HG03175 (cell line): ENCODE measurements around the gene CLEC18A.
"Not testable (repeated sequence)": the region's sequence is repeated elsewhere in the genome, so short reads cannot be mapped to it uniquely, and the experiment has no call there.

Source experiments
- ATAC-seq: cut with Tn5 transposase; IDR thresholded peaks from one replicate; pipeline ENCODE4 v1.9.1; 2021; ENCODE audit warnings: mild to moderate bottlenecking, moderate library complexity; ENCODE audit not compliant: unreplicated experiment

CLEC18A gene

GRCh38 chr16:69951017-69951671, at the start of gene CLEC18A:
CLEC18A (plus strand) TSS chr16:69951334; CDS start chr16:69951367, 33 bp downstream.
- not testable (repeated sequence) for ATAC-seq

DNA sequence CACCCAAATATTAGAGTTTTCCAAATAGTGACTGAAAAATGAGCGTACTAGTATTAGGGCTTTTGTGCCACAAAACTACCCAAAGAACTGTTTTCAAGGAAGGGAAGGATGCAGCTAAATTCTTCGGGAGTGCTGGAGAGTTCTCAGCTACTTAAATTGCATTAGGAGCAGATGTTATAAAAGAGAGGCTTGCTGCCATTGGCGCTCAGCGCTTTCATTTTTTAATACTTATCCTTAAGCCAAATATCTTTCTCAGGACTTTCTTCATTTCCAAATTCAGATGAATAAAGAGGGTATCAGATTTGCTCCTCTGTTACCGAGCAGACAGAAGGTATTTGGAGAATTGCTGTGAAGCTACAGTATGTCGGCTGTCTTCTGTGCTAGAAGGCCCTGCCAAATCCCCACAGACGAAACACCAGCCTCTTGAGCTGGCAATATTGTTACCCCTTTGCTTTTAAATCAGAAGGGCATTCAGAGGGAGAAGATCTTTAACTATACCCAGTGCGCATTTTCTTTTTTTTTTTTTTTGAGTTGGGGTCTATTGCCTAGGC, 47.2 kb upstream of the CLEC18A start:
- ATAC-seq = no peak

GRCh38 chr16:69904495-69905170, 46.5 kb upstream of the CLEC18A start:
- ATAC-seq = no peak

DNA sequence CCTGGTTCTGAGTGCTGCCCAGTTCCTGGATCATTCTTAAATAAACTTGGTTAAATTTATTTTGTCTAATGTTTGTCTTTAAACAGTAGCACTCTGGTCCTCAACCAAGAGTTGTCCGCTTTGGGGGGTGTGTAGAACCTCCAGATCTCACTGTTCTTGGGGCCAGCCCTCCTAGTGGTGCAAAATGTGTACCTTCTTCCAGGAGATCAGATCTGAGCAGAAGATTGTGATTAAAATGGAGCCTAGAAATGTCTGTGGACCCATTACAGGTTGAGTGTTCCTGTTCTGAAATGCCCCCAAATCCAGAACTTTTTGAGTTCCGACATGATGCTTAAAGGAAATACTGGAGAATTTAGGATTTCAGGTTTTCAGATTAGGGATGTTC, 46.0 kb upstream of the CLEC18A start:
- no peak for ATAC-seq

- ATAC-seq = no peak
Measured at GRCh38 chr16:69906838-69907401, 44.2 kb upstream of the CLEC18A start.

- no peak for ATAC-seq
Measured at GRCh38 chr16:69909043-69909442, 42.1 kb upstream of the CLEC18A start.

- no peak for ATAC-seq
Measured at GRCh38 chr16:69909760-69910159, 41.4 kb upstream of the CLEC18A start.

DNA sequence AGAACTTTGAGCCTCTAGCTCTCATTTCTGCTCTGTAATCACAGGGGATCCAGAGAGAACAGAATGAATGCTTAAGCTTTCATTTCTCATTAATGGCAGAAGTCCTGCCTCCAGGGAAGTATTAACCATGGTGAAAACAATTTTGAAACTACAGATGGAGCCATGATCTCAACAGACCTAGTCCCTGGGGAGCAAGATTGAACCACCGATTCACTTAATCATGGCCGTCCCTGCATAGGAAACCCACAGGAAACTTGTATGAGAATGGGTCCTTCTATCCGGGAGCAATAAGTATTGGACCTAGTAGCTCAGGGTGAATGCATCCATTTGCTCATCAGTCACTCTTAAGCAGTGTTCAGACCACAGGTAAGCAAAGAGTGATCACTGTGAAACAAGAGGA, 40.2 kb upstream of the CLEC18A start:
- no peak for ATAC-seq

GRCh38 chr16:69916462-69916861, 34.7 kb upstream of the CLEC18A start:
- no peak for ATAC-seq

DNA sequence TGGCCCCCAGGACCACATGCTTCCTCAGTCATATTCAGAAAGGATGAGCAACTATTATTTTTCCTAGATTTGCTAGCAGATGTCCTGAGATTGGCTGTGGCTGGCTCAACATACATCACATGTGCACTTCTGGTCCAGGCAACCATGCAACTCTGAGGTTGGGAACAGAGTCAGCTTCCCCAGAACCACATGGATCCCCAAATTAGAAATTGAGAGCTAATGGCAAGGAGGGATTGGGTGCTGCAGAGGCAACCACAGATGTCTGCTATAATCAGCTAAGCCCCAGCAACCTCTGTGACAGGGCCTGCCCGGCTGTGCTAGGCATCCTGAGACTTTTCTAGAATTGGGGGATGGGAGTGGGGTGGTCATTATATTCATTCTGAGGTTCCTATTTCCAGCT, 33.8 kb upstream of the CLEC18A start:
- no peak for ATAC-seq

- no peak for ATAC-seq
Measured at GRCh38 chr16:69917739-69918138, 33.4 kb upstream of the CLEC18A start.

- no peak for ATAC-seq
Measured at GRCh38 chr16:69918241-69918640, 32.9 kb upstream of the CLEC18A start.

GRCh38 chr16:69921127-69921526, 30.0 kb upstream of the CLEC18A start:
- no peak for ATAC-seq

DNA sequence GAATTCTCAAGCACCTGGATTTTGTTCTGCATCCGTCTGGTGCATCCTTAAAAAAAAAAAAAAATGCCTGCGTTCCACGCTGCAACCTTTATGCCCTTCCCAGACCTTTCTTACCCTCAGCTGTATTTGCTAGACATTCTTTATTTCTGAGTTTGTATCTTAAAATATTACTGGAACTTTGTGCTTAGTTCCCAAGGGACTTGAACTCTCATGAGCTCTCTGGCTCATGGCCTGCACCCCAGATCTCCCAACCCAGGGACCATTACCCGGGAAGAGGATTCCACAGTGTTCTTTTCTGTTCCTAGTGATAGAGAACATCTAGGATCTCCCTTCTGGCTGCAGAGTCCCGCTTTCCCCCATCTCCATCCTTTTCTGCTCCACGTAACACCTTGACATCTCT, 28.9 kb upstream of the CLEC18A start:
- ATAC-seq = no peak

GRCh38 chr16:69924041-69924775, 26.9 kb upstream of the CLEC18A start:
- no peak for ATAC-seq

DNA sequence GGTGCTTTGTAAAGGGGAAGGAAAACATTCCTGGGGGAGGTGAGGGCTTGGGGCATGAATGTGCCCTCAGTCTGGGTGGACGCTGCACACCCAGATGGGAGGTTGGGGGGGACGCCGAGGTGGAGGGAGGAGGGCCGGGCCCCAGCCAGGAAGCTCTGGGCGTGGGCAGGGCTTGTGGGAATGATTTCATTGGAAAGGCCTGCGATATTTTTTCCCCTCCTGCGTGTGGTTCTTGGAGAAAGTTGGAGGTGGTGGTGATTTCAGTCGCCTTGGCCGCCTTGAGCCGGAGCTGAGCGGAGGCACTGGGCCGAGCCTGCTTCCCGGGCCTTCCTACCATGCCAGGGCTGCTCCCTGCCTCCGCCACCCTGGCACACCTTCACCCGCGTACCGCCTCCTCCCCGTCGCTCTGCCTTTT, 26.4 kb upstream of the CLEC18A start:
- no peak for ATAC-seq

DNA sequence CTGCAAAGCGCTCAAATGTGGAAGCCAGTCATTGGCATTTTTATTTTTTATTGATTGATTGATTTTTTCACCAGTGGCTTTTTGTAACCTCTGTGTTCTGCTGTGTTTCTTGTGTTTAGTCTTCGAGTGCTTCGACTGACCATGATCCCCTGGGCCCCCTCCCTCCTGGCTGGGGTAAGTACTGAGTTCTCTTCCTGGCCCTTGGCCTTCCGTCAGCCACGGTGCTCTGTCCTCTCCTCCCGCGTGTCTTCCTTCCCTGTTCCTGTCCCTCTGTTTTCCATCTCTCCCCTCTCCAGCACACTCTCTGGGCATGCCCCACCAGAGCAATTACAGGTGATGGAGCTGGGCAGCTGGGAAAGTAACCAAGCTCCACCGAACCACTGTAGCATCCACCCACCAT, 25.8 kb upstream of the CLEC18A start:
- ATAC-seq = no peak

DNA sequence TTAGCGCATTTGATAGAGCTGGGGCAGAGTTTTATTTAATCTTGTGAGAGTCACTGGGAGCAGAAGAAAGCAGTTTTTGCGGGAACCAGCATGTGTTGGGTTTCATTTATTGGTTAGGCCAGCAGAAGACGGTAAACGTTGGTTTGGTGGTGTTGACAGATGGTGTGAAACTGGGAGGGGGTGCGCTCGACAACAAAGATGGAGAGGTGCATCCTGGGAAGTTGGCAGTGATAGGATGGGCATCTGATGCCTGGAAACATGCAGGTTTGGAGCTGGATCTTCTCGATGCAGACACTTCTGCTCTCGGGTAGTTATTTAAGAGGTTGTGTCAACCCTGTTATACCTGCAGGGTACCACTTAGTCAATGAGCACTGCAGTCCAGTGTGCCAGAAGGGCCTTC, 24.9 kb upstream of the CLEC18A start:
- no peak for ATAC-seq

DNA sequence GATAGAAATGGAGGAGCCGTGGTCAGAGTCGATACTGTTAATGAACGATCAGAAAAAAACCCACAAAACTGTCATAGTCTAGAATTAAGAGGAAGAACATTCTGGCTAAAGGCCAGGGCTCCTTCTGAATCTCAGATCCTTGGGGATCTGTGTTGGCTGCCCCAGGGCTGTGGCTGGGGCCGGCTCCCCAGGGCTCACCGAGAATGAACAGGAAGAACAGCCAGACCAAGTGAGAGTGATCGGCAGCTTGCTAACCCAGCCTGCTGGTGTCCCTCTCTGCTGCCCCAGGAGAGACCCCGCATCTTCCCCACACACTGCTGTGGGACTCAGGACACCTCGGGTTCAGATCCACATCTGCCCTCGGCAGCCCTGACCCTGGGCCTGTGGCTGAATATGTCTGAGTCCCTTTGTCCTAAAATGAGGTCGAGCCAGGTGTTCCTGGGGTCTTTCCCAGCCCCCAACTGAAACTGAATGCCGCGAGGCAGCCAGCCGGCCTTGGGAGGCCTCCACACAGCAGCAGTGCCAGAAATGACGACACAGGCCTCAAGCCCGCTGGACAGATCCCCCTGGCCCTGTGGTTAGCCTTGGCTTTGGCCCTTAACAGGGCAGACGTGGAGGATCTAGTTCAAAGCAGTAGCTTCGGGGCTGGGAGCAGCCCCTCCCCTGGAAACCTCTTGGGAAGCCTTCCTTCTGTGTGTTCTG, 23.9 kb upstream of the CLEC18A start:
- ATAC-seq = no peak

- no peak for ATAC-seq
Measured at GRCh38 chr16:69928856-69929400, 22.2 kb upstream of the CLEC18A start.

DNA sequence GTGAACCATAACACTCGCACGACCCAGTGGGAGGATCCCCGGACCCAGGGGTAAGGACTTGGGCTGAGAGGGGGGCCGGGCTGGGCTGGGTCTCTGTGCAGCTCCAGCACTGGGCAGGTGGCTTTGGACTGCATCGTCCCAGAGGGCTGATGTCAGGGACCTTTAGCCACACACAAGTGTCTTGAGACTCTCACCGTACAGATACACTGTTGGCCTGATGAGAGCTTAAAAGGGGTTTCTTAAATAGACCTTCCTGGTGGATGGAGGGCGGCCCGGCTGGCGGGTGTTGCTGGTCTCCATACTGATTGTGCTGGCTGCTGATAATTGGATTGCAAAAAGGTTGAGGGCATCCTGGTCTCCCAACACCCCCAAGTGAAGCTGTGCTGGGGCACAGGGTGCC, 21.7 kb upstream of the CLEC18A start:
- no peak for ATAC-seq
